Dermis blood vessel endothelial cell (primary cell): ENCODE results near the gene DPP8. TPM values are rescaled to one million over a fixed set of nuclear protein-coding genes. Genes with fewer than 3 reads are reported as not detected.

ENCODE experiments used
- DNase-seq: peaks from one replicate; pipeline ENCODE4 v3.0.0; 2010
- total RNA-seq: library from RNA; depleted of rRNA; stranded (reverse); fragments of >200 nt; gene quantifications from 2 replicates; pipeline ENCODE4 v1.2.3, GENCODE V29; 2014

Gene DPP8
- total RNA-seq, 1 donor from 2014 or later = 63.5 TPM

GRCh38 chr15:65423976-65424679, 93.4 kb downstream of the DPP8 start:
- no peak for DNase-seq

- DNase-seq = no peak
Observed at GRCh38 chr15:65423150-65423975, 94.1 kb downstream of the DPP8 start.

DNA sequence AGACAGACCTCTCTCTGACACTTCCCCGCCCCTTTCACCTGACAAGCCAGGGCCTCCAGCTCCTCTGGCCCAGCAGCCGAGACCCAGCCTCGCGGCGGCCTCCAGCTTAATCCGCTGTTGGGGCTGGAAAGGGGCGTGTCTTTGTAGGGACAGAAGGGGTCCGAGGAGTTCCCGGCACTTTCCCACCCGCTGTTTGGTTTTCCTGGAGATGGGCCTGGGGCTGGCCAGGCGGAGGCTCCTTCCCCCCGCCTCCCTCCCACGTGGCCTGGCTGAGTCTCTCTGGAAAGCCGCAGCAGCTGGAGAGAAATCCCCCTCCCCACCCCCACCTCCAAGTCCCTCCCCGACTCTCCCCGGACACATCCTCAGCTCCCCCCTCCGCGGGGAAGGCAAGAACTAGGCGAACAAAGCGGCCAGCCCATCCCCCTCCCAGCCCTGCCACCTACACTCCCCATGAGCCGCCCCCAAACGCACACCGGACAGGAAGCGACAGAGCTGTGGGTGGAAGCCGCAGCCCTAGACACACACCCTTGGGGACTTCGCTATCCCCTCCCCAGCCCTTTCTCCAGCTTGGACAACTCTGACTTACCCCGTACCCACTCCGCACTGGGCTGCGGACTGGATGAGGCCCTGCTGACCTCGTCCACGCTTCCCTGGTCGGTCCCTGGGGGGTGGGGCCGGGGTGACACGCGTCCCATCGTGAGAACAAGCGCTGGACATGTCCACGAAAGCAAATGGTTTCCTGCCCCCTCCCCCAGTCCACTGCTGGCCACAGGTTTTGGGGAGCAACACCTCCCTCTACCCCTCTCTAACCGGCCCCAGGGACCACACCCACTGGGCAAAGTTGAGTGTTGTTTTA, 95.9 kb downstream of the DPP8 start:
- no peak for DNase-seq

DNA sequence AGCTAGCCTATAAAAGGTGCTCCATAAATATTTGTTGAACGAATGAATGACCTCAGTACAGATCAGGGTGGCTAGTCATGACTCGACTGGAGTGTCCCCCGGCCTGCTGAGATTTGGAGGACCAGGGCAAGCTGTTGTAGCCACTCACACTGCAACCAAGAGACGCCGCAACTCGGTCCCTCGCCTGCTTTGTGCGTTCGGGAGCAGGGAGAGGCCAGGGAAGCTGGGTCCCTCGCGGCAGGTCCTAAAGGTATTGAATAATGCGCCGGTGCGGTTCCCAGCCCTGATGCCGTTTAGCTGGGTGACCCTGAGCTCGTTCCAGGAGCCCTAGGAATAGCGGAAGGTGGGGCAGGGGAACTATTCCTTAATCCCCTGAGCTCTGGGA, 96.5 kb downstream of the DPP8 start:
- DNase-seq = no peak

- DNase-seq = no peak
Observed at GRCh38 chr15:65418596-65418995, 98.9 kb downstream of the DPP8 start.

DNA sequence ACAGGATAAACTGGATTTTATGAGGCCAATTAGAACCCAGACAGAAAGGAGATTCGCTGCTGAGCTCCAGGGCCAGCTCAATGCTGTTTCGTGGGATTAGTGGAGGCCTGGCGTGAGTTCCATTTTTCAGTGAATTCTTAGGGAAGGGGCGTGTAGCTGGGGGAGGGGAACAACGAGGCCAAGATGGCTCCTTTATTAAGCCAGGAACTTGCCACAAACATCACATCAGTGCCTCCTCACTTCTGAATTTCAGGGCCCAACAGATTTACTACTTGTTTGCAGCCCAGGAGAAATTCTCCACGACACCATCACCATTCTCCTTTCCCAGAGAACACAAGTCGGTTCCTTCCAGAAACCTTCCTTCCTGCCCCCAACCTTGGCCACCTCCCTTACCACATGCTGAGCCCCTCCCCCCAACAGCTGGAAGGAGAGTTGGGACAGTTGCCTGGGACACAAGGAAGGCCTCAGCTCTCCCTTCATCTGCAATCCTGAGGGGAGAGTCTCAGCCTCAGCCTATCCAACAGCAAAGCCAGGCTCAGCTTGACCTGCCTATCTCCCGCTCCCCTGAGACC, 100.6 kb downstream of the DPP8 start:
- no peak for DNase-seq

GRCh38 chr15:65414841-65415621, 102.5 kb downstream of the DPP8 start:
- DNase-seq = peak; percentile 21

GRCh38 chr15:65413760-65414144, 103.7 kb downstream of the DPP8 start:
- no peak for DNase-seq

DNA sequence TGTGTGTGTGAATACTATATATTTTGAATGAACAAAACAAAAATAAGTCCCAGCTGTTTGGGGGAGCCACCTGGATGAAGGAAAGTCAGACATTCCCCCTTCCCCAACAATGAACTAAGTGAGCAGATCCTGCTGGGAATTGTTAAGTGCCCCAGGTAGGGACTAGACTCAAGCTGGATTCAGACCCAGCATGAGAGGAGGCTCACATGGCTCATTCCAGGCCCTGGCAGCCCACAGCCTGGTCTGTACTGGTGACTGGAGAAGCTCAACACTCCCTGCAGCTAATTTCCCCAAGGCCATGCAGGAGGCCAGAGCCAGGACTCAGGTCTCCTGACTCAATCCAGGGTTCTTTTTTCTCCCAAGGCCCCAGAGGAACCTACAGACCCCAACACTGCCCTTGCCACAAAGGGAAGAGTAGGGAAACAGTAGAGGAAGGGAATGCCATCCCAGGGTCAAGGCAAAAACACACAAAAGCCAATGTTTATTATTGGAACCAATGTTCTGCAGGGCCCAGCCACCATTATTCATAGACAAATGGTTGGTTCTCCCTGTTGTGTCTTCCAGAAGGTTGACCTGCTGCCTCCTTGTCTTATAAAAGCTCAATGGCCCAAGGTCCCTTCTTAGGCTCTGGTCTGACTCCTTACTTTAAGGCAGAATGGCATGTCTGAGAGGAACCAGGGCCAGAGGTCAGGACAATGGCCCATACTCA, 104.3 kb downstream of the DPP8 start:
- no peak for DNase-seq

DNA sequence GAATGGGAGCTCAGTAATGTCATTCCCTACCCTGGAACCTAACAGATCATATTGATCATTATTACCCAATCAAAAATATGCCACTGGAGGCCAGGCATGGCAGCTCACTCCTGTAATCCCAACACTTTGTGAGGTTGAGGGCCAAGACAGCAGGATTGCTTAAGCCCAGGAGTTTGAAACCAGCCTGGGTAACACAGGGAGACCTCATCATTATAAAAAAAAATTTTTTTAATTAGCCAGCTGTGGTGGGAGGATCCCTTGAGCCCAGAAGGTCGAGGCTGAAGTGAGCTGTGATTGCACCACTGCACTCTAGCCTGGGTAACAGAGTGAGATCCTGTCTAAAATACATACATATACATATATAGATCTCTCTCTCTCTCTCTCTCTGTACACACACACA, 104.9 kb downstream of the DPP8 start:
- DNase-seq = no peak

GRCh38 chr15:65411465-65412071, 105.9 kb downstream of the DPP8 start:
- no peak for DNase-seq

DNA sequence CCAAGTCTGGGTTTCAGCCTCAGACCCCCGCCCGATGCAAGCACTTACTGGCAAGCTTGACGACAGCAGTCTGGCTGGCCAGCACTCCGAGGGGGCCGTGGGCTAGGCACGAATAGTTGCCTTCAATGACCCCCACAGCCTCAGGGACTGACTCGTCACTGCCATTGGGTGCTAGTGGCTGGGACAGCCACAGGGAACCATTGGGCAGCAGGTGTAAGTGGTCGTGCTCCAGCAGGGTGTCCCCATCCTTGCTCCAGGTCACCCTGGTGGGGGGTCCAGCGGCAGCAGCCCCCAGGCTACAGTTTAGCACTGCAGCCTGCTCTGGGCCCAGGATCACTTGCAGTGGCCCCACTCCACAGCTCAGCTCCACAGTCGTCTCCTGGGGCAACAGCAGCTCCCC, 106.5 kb downstream of the DPP8 start:
- no peak for DNase-seq

DNA sequence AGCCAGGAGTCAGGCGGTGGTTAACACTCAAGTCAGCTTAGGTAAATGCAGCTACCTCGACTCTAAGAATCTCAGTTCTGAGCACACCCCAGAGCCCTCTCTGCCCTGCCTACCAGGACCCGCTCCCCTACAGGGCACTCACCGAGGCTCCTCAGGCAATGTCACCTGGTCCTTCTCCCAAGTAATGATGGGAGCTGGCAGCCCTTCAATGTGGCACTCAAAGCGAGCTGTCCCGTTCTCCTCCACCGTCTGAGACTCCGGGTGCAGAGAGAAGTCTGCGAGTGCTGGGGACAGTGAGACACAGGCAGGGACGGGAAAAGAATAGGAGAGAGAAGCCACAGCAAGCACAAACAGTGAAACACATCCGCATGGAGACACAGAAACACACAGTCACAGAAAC, 107.5 kb downstream of the DPP8 start:
- no peak for DNase-seq

GRCh38 chr15:65409036-65409631, 108.4 kb downstream of the DPP8 start:
- DNase-seq = no peak

GRCh38 chr15:65408324-65409035, 109.0 kb downstream of the DPP8 start:
- no peak for DNase-seq

DNA sequence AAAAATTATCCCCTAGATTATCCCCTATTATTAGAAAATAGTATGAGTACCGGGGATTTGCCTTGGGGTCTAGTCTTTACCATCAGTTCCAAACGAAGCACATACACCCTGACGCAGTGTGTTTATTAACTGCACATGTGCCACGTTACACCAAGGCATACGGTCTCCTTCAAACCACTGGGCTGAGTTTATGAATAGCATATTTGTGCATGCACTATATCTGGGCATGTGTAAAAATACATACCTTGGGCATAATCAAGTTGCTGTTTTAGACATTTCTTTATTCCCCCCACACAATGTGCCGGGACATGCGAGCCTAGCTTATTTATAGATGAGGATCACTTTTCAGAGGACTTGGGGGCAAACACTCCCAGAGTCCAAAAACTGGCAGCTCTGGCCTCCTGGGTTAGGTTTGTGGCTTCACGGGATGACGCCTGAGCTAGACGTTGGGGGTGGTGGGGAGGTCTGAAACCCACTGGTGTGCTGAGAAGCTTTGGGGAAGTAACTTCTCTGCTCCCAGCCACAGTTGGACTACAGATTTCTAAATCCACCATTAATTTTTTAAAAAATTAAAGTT, 111.0 kb downstream of the DPP8 start:
- DNase-seq = no peak

- DNase-seq = no peak
Observed at GRCh38 chr15:65405791-65406423, 111.6 kb downstream of the DPP8 start.

GRCh38 chr15:65404186-65404872, 113.2 kb downstream of the DPP8 start:
- no peak for DNase-seq
